ENCODE data around the gene SH3BP2.

GRCh38 chr4:2745516-2745915 lies 47.4 kb upstream of the SH3BP2 start:
- TF ChIP-seq EZH2 (IDR thresholded peaks at IDR 0.05) (no peak), POLR2AphosphoS5 (IDR thresholded peaks at IDR 0.05; ENCODE audit: borderline replicate concordance, low read depth, low read length) (no peak), FOXP2 (optimal IDR thresholded peaks at IDR 0.05; ENCODE audit: control extremely low read depth, extremely low read length, insufficient read depth) (no peak)
